Epithelial cell of prostate (primary cell): ENCODE results near the gene NIM1K.
"Not testable (repeated sequence)": the region's sequence is repeated elsewhere in the genome, so short reads cannot be mapped to it uniquely, and the experiment has no call there.

Source experiments
- DNase-seq: peaks from one replicate; pipeline ENCODE4 v3.0.0-alpha.2; 2011; ENCODE audit warnings: low read depth, low spot score
- H3K27ac ChIP-seq: fragments of 450-650 bp; 2 replicates; pipeline ENCODE4 v1.5.1; 2017; ENCODE audit warnings: mild to moderate bottlenecking

NIM1K gene

DNA sequence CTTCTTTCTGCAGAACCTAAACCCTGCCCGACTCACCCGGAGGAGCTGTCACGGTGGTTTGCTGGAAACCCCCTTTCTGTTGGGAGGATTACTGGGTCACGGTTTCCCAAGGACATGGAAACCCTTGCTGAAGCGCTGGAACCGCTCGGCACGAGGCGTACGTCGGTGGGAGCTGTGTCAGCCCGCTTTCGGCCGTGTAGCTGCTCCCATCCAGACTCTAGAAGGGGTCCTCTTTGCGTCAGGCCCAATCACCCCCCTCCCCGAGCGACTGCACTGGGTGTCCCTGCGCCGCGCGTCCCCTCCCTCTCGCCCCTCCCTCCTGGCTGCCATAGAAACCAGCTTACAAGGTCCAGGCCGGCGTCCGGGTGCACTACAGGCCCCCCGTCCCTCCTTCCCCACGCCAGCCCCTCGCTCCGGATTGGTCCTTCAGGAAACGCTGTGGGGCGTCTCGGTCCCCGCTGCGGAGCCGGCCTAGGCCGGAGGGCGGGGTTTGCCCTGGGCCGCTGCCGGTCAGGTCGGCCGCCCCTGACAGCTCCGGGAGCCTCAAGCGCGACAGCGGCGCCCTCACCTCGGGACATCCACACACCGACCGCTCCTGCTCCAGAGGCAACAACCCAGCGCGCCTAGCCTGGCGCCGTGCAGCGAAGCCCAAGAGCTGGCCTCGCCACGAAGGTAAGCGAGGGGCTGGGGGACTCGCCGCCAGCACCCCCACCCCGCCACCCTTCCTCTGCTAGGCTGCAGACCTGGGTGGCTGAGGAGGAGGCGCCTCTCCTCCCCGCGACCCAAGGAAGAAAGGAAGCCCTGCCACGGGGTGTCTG, at the start of gene NIM1K:
Gene NIM1K (plus strand): TSS at position 486 of the 818 bp plus-strand sequence. CDS start 53,551 bp downstream, outside the sequence.
- peak within 1 kb of the TSS; percentile 63 for H3K27ac ChIP-seq
- DNase-seq: no peak

DNA sequence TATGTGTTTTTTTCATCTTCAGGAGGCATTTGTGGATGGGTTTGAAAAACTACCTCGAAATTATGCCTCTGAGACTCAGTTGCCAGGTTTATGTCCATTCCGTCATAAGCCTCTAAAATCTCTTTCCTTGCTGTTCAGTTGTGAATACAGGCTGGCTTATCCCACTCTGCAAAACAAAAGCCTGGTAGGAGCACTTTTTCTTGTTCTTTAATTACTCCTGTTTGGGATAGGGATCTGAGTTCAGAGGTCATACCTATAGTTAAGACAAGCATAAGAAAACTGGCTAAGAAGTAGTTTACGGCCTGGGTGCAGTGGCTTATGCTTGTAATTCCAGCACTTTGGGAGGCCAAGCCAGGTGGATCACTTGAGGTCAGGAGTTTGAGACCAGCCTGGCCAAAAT, 47.0 kb upstream of the NIM1K start:
- no peak for DNase-seq
- no peak overlapping the region for H3K27ac ChIP-seq

DNA sequence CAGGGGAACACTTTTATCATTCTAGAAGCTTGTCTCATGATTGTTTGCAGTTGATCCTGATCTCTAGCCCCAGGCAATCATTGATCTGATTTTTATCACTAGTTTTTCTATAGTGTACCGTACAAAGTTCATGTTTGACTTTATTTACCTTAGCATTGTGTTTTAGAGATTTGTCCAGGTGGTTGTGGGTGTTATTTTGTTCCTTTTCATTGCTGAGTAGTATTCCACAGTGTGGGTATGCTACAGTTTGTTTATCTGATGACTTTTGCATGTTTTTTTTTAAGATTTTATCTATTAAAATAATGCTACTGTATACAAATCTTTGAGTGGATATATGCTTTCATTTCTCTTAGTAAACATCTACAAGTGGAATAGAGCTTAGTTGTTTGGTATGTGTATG, 45.1 kb upstream of the NIM1K start:
- DNase-seq: no peak
- no peak overlapping the region for H3K27ac ChIP-seq

GRCh38 chr5:43148417-43148816, 43.6 kb upstream of the NIM1K start:
- DNase-seq: no peak
- no peak overlapping the region for H3K27ac ChIP-seq

DNA sequence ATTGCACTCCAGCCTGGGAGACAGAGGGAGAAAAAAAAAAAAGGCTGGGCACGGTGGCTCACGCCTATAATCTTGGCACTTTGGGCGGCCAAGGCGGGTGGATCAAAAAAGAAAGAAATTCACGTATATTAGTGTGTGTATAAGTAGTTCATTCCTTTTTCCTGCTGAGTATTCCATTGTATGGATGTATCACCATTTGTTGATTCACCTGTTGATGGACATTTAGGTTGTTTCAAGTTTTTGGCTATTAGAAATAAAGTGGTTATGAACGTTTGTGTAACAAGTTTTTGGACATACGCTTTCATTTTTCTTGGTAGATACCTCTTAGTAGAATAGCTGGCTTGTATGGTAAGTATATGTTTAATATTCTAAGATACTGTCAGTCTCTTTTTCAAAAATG, 42.8 kb upstream of the NIM1K start:
- no peak for DNase-seq
- no peak overlapping the region for H3K27ac ChIP-seq

- H3K27ac ChIP-seq: no peak overlapping the region
- DNase-seq: no peak
Measured at GRCh38 chr5:43150075-43150474, 42.0 kb upstream of the NIM1K start.

DNA sequence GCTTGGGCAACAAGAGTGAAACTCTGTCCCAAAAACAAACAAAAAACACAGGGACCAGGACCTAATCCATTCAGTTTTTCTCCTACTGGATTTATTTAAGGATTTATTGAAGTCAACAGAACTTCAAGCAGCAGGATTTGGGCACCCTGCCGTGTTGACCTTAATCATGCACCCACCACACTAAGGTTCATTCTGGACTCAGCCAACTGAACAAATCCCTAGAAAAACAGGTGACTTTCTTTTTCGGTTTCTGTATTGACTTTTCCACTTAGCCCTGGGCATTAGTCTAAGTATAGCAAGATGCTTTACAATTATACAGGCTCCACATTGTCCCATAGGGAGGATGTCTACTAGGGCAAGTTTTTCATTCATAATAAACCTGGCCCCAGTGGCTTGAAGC, 41.3 kb upstream of the NIM1K start:
- DNase-seq: no peak
- H3K27ac ChIP-seq: no peak overlapping the region

DNA sequence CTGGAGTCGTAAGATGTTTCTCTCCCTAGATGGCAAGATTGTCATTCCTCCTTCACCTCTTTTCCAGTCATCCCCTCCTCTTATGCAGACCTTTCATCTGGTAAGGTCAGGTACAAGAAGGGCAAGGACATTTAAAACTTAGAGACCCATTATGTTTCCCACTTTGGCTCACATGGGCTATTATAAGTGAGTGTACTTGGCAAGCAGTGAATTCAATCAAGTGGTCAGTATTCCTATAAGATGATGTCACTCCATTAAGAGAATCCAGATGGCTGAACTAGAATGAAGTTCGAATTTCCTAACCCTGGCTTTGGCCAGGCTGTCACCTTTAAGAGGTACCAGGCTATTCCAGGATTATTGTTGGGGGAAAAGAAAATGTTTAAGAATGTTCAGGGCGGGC, 39.1 kb upstream of the NIM1K start:
- H3K27ac ChIP-seq: no peak overlapping the region
- DNase-seq: no peak

DNA sequence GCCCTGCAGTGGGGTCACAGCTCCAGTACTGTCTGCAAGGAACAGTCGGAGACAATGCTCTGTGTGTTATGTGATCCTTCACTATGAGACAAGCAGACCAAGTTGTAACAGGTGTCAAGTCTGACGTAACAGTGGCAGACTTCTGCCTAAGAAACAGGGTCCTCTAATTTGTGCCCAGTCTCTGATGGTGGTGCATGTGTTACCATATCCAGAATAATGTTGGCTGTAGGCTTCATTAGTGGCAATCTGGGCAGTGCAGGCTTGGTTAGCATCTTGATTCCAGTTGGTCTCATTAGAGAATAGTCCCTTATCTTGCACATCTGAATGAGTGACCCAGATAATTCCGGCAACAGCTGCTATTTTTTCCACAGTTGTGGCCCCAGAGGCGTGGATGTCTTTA, 37.6 kb upstream of the NIM1K start:
- no peak for DNase-seq
- no peak overlapping the region for H3K27ac ChIP-seq

- no peak overlapping the region for H3K27ac ChIP-seq
- no peak for DNase-seq
Measured at GRCh38 chr5:43155394-43156096, 36.5 kb upstream of the NIM1K start.

DNA sequence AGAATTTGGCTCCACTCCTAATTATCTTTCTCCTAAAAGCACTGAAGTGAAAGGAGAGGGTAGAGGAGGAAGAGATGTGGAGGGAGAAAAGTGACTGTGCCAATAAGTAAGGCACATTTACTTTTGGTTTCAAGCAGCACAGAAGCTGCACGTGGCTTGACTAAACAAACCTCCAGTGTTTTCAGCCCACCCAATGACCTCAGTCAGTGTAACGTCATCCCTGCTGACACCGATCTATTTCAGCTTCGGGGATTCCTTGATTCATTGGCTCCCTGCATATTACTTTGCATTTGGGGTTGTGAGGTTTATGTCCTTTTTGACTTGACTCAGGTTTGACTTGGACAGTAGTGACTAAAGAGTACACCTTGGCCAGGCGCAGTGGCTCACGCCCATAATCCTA, 35.6 kb upstream of the NIM1K start:
- no peak overlapping the region for H3K27ac ChIP-seq
- DNase-seq: no peak

GRCh38 chr5:43157068-43157467, 35.0 kb upstream of the NIM1K start:
- no peak overlapping the region for H3K27ac ChIP-seq
- no peak for DNase-seq

GRCh38 chr5:43161244-43161643, 30.8 kb upstream of the NIM1K start:
- no peak overlapping the region for H3K27ac ChIP-seq
- no peak for DNase-seq

GRCh38 chr5:43164801-43165200, 27.2 kb upstream of the NIM1K start:
- not testable (repeated sequence) for H3K27ac ChIP-seq

DNA sequence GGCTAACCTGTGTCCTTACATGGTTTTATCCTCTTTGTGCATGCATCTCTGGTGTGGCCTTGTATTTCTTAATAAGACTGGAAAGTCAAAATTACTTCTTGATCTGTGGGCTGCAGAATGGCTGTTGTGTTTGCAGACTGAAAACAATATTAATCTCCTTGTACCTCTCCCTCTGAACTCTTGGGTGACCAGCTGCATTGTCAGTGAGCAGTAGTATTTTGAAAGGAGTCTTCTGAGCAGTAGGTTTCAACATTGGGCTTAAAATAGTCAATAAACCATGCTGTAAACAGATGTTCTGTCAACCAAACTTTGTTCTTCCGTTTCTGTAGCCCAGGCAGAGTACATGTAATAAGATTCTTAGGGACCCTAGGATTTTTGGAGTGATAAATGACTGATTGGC, 26.7 kb upstream of the NIM1K start:
- no peak overlapping the region for H3K27ac ChIP-seq
- no peak for DNase-seq

More at GRCh38 chr5:43164801-43165200, 27.2 kb upstream of the NIM1K start:
- not testable (repeated sequence) for DNase-seq

GRCh38 chr5:43168175-43168574, 23.9 kb upstream of the NIM1K start:
- H3K27ac ChIP-seq: no peak overlapping the region
- DNase-seq: no peak

DNA sequence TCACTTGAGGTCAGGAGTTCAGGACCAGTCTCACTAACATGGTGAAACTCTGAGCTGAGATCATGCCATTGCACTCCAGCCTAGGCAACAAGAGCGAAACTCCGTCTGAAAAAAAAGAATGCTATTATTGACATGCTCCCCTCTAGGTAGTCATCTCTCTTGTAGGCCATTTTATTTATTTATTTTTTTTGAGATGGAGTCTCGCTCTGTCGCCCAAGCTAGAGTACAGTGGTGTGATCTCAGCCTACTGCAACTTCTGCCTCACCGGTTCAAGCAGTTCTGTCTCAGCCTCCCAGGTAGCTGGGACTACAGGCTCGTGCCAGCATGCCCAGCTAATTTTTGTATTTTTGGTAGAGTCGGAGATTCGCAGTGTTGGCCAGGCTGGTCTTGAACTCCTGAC, 20.6 kb upstream of the NIM1K start:
- DNase-seq: no peak
- H3K27ac ChIP-seq: no peak overlapping the region

DNA sequence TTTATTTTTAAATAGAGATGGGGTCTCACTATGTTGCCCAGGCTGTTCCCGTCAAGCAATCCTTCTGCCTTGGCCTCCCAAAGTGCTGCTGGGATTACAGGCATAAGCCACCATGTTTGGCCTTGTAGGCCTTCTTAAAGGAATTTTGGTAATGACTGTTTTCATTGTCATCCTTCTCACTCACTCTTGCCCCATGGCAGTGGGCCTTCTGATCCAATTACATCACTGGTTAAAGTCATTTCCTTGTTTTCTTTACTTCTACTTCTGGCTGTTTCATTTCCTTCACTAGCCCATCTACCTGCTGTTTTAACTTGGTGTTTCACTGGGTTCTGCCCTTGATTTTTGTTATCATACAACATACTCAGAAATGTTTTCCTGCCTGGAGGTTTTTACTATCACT, 20.1 kb upstream of the NIM1K start:
- H3K27ac ChIP-seq: no peak overlapping the region
- no peak for DNase-seq

GRCh38 chr5:43172779-43173178, 19.2 kb upstream of the NIM1K start:
- no peak for DNase-seq
- no peak overlapping the region for H3K27ac ChIP-seq

DNA sequence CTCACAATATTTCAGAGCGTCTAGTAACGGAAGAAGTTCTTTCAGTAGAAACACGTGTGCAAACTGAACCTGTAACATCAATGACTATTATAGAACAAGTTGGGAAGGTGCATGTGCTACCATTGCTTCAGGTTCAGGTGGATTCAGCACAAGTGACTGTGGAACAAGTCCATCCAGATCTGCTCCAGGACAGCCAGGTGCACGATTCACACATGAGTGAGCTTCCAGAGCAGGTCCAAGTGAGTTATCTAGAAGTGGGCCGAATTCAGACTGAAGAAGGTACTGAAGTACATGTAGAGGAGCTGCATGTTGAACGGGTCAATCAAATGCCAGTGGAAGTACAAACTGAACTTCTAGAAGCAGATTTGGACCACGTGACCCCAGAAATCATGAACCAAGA, 17.4 kb upstream of the NIM1K start:
- H3K27ac ChIP-seq: no peak overlapping the region
- no peak for DNase-seq

- DNase-seq: no peak
Measured at GRCh38 chr5:43179836-43180235, 12.2 kb upstream of the NIM1K start.

DNA sequence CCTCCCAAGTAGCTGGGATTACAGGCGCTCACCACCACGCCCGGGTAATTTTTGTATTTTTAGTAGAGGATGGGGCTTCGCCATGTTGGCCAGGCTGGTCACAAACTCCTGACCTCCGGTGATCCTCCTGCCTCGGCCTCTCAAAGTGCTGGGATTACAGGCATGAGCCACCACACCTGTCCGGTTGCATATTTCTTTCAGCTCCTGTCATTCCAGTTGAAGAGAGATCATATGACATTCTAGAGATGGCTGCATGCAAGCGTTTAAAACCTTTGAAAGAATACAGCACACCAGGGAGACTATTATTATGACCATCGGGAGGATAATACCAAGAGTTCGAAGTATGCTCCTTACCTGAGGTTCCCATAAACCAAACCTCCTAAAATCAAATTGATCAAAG, 9.6 kb upstream of the NIM1K start:
- no peak for DNase-seq
- no peak overlapping the region for H3K27ac ChIP-seq

More at GRCh38 chr5:43179836-43180235, 12.2 kb upstream of the NIM1K start:
- no peak overlapping the region for H3K27ac ChIP-seq
